GM12878 (cell line): Measurements from ENCODE around the gene PHACTR3.

Source experiments
- CTCF ChIP-seq, 3 experiments: IDR thresholded peaks in 2 of 3; conservative IDR thresholded peaks in 1 of 3; 2 replicates each; pipeline ENCODE4 v1.5.1; 2011; ENCODE audit warnings: low read depth in 3 of 3, low read length in 3 of 3, mild to moderate bottlenecking in 3 of 3, control low read depth in 2 of 3, moderate library complexity in 2 of 3, inconsistent platforms in 1 of 3, mixed read lengths in 1 of 3; ENCODE audit not compliant: control insufficient read depth in 2 of 3, insufficient read depth in 1 of 3; ENCODE audit errors: extremely low read depth in 1 of 3
- EP300 ChIP-seq, 2 experiments: fragments of 150-350 bp in 1 of 2; IDR thresholded peaks; 2 replicates each; pipeline ENCODE4 v1.6.1; 2011 to 2012; ENCODE audit warnings: low read depth in 2 of 2, low read length in 2 of 2, borderline replicate concordance in 1 of 2, improper control_type of control experiment in 1 of 2, inconsistent platforms in 1 of 2; ENCODE audit not compliant: control insufficient read depth in 1 of 2
- ESRRA ChIP-seq: IDR thresholded peaks from 2 replicates; pipeline ENCODE4 v1.6.1; 2012; ENCODE audit warnings: mild to moderate bottlenecking, low read length, improper control_type of control experiment
- POLR2A ChIP-seq: IDR thresholded peaks from 2 replicates; pipeline ENCODE4 v1.6.1; 2011; ENCODE audit warnings: low read depth, mild to moderate bottlenecking, low read length
- REST ChIP-seq: IDR thresholded peaks from 2 replicates; pipeline ENCODE4 v1.6.1; 2012; ENCODE audit warnings: mild to moderate bottlenecking, low read depth, low read length
- SRF ChIP-seq, 2 experiments: IDR thresholded peaks; 2 replicates each; pipeline ENCODE4 v1.6.1; 2011; ENCODE audit warnings: low read depth in 2 of 2, low read length in 2 of 2, mild to moderate bottlenecking in 1 of 2, moderate library complexity in 1 of 2
- TCF7 ChIP-seq: IDR thresholded peaks from 2 replicates; pipeline ENCODE4 v1.6.1; 2014; ENCODE audit warnings: antibody characterized with exemption, borderline replicate concordance
- ZBTB33 ChIP-seq: fragments of 450-650 bp; IDR thresholded peaks from 2 replicates; pipeline ENCODE4 v1.6.1; 2017; ENCODE audit warnings: mild to moderate bottlenecking

GRCh38 chr20:59729506-59729905 is 125.2 kb downstream of the PHACTR3 start:
- TF ChIP-seq EP300 (IDR thresholded peaks at IDR 0.05; ENCODE audit: borderline replicate concordance in 1 of 2, control insufficient read depth in 1 of 2, low read depth in 2 of 2, low read length in 2 of 2) (no peak), POLR2A (no peak), CTCF (IDR thresholded peaks at IDR 0.05 in 2 of 3, conservative IDR thresholded peaks at IDR 0.05 in 1 of 3; ENCODE audit: control insufficient read depth in 2 of 3, extremely low read depth in 1 of 3, insufficient read depth in 1 of 3, low read depth in 3 of 3, low read length in 3 of 3) (no peak), REST (no peak), SRF (IDR thresholded peaks at IDR 0.05; ENCODE audit: low read depth in 2 of 2, low read length in 2 of 2) (no peak), ESRRA (no peak), ZBTB33 (no peak), TCF7 (no peak)
